Thyroid gland (tissue), 4 donors: Measurements from ENCODE around the gene PCDHGC3. TPM values are rescaled to one million over a fixed set of nuclear protein-coding genes. Genes with fewer than 3 reads are reported as not detected.
A peak's percentile ranks its signal among the peaks of the same experiment; 100 is the strongest.

Source experiments
- DNase-seq, 2 donors: peaks; one replicate each; pipeline ENCODE4 v3.0.0-alpha.2; 2019
- H3K27ac ChIP-seq, 3 donors: fragments of 200-600 bp; sonication (generic); 1 replicate in 2 of 3; 2 replicates in 1 of 3; pipeline ENCODE4 v1.5.1; 2016 to 2019; ENCODE audit warnings: mild to moderate bottlenecking in 1 of 3, moderate library complexity in 1 of 3
- H3K27me3 ChIP-seq: fragments of 200-600 bp; sonication (generic); one replicate; pipeline ENCODE4 v1.5.1; 2019
- H3K36me3 ChIP-seq, 2 donors: fragments of 200-600 bp; sonication (generic); one replicate each; pipeline ENCODE4 v1.5.1; 2016 to 2019
- H3K4me1 ChIP-seq, 2 donors: fragments of 200-600 bp; sonication (generic); one replicate each; pipeline ENCODE4 v1.5.1; 2017 to 2019
- H3K4me3 ChIP-seq, 3 donors: fragments of 200-600 bp; sonication (generic); replicated peaks in 1 of 3; 1 replicate in 2 of 3; 2 replicates in 1 of 3; pipeline ENCODE4 v1.5.1; 2016; ENCODE audit warnings: mild to moderate bottlenecking in 1 of 3
- H3K9me3 ChIP-seq: fragments of 200-600 bp; sonication (generic); one replicate; pipeline ENCODE4 v1.5.1; 2017
- POLR2A ChIP-seq, 2 donors: fragments of 450-650 bp; IDR thresholded peaks; one replicate each; pipeline ENCODE4 v1.6.1; 2017; ENCODE audit warnings: antibody characterized with exemption in 2 of 2, mild to moderate bottlenecking in 2 of 2, moderate library complexity in 1 of 2
- WGBS, 2 donors: methylation state at CpG; one replicate each; pipeline ENCODE4 v1.1.5; 2017; 5-methylcytosine and 5-hydroxymethylcytosine counted together
- intact Hi-C: fragments of 100-400 bp; cut with DNase I; formaldehyde crosslinking; loops from one replicate; pipeline ENCODE4 v1.15.1; 2023
- total RNA-seq, 4 donors: library from RNA; depleted of rRNA; stranded (reverse); fragments of >200 nt; gene quantifications; one replicate each; pipeline ENCODE4 v1.2.3, GENCODE V29; 2016
- TF ChIP-seq, protein P1 (sequence below), 6 experiments: fragments of 200-600 bp in 3 of 6; fragments of 450-650 bp in 3 of 6; sonication (generic) in 3 of 6; IDR thresholded peaks; one replicate each; pipeline ENCODE4 v1.5.1; 2016 to 2019; ENCODE audit warnings: antibody characterized with exemption in 6 of 6, mild to moderate bottlenecking in 2 of 6, inconsistent platforms in 1 of 6, moderate library complexity in 1 of 6

Gene PCDHGC3
- total RNA-seq, 4 donors from 2014 or later = 24.7 to 31.5 (median 27.6) TPM

DNA sequence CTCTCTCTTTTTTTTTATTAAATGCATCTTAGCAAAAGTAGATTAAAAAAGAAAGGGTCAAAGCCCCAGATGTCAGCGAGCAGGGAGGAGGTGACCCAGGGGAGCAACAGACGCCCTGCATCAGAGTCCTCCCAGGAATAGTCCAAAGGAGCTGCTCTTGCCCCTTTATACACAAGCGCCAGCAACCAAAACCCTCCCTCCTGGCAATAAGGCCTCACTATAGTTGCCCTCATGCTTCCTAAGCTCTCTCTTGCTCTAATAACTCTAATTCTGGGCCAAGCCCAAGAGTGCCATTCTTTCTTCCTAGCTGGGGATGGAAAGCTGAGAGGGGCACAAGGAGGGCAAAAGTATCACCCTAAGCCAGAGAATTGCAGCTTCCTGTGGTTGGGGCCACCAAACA, 39.4 kb downstream of the PCDHGC3 start:
- 82 to 90% methylated on average over 3 of the region's 3 CpGs for WGBS, 2 donors
- H3K36me3 ChIP-seq = peaks cover 9 to 13% of the 10 kb centered on the region in 2 donors
- no peak overlapping the region for H3K4me3 ChIP-seq
- no peak for DNase-seq
- no peaks in the 10 kb centered on the region for H3K9me3 ChIP-seq
- H3K27me3 ChIP-seq = no peaks in the 10 kb centered on the region
- intact Hi-C loops = loop anchor here (5.0 kb wide), 1 partner anchor 38 kb away; the partner anchor contains the start of gene PCDHGC3
- H3K4me1 ChIP-seq = peaks cover 14 to 37% of the 10 kb centered on the region in 2 donors
- H3K27ac ChIP-seq = no peak overlapping the region
- TF ChIP-seq, protein P1, sequence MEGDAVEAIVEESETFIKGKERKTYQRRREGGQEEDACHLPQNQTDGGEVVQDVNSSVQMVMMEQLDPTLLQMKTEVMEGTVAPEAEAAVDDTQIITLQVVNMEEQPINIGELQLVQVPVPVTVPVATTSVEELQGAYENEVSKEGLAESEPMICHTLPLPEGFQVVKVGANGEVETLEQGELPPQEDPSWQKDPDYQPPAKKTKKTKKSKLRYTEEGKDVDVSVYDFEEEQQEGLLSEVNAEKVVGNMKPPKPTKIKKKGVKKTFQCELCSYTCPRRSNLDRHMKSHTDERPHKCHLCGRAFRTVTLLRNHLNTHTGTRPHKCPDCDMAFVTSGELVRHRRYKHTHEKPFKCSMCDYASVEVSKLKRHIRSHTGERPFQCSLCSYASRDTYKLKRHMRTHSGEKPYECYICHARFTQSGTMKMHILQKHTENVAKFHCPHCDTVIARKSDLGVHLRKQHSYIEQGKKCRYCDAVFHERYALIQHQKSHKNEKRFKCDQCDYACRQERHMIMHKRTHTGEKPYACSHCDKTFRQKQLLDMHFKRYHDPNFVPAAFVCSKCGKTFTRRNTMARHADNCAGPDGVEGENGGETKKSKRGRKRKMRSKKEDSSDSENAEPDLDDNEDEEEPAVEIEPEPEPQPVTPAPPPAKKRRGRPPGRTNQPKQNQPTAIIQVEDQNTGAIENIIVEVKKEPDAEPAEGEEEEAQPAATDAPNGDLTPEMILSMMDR (IDR thresholded peaks at IDR 0.05) = no peak
- no peak for TF ChIP-seq POLR2A (IDR thresholded peaks at IDR 0.05)

DNA sequence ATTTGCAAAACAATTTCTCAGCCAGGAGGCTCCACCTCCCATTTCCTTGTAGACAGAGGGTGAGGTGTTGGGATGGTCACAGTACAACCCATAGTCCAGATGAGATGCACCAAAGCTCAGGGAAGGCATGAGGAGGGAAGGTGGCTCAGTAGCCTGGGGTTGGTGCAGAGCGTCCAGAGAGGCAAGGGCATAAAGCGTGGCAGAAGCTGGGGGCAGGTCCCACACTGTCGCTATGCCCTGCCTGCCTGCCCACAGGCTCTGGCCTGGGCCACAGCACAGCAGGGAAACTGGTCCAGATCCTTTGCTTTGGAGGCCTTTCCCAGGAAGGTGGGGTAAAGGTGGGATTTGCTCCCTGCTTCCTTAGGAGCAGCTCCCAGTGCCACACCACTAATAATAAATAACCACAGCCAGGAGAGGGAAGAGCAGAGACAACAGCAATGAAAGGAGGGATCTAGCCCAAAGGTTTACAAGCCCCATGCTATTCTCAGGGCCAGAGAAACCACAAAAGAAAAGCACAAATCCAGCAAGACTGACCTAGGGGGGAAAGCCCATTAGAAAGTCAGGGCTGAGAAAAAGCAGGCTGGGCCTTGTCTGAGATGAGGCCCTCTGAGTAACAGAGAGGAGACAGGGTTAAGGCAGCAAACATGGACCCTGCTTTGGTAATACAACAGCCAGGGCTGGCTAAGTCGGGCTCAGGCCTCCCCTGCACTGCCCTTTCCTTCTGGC, 40.3 kb downstream of the PCDHGC3 start:
- no peak for DNase-seq
- Histone ChIP-seq H3K27ac (peak overlapping the region in 1 of 3 donors; percentile 25), H3K4me1 (peaks cover 14 to 41% of the 10 kb centered on the region in 2 donors), H3K4me3 (no peak overlapping the region), H3K9me3 (no peaks in the 10 kb centered on the region), H3K36me3 (peaks cover 9 to 13% of the 10 kb centered on the region in 2 donors), H3K27me3 (no peaks in the 10 kb centered on the region)
- WGBS, 2 donors = 85 to 100% methylated on average over 3 to 4 of the region's 4 CpGs
- TF ChIP-seq, protein P1 (IDR thresholded peaks at IDR 0.05) = no peak
- intact Hi-C loops = loop anchor here (5.0 kb wide), 1 partner anchor 39 kb away; the partner anchor contains the start of gene PCDHGC3

DNA sequence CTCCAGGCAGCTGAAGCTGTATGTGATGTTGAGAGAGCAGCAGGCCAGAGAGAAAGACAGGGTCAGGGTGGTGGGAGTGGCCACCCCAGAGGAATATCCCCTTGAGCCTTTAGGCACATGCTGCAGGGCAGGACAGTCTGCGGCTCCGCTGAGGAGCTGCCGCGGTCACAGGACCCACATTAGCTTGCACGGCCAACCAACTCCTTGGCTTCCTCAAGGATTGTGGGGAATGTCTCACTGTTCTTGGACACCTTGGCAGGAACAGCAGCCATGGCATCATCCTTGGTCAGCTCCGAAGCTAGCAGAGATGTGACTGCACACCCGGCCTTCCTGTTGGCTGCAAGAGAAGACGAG, 40.9 kb downstream of the PCDHGC3 start:
- H3K27ac ChIP-seq = peak overlapping the region in 1 of 3 donors; percentile 25
- DNase-seq = no peak
- no peaks in the 10 kb centered on the region for H3K27me3 ChIP-seq
- no peak overlapping the region for H3K4me3 ChIP-seq
- intact Hi-C loops = loop anchor here (5.0 kb wide), 1 partner anchor 39 kb away; the partner anchor contains the start of gene PCDHGC3
- no peak for TF ChIP-seq POLR2A (IDR thresholded peaks at IDR 0.05)
- TF ChIP-seq, protein P1 (IDR thresholded peaks at IDR 0.05) = no peak
- 83 to 88% methylated on average over 7 to 8 of the region's 8 CpGs for WGBS, 2 donors
- peaks cover 14 to 45% of the 10 kb centered on the region in 2 donors for H3K4me1 ChIP-seq
- H3K36me3 ChIP-seq = peaks cover 8 to 9% of the 10 kb centered on the region in 2 donors
- H3K9me3 ChIP-seq = no peaks in the 10 kb centered on the region

DNA sequence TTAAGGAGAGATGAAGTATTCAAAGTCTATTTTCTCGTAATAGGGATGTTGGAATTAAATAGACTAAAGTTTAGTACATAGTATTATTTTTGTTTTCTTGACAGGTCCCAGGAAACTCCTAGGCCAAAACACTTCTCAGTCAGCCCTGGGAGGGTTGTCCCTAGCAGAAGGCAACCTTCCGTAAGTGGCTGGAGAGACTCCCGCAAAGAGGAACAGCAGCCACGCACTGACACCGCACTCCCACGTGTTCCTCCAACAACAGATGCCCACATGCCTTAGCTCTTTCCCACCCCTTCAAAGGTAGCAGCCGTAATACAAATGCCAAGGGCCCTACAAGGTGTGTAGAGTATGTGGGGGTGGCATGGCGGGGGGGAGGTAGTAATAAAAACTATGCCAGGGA, 41.5 kb downstream of the PCDHGC3 start:
- Histone ChIP-seq H3K4me3 (no peak overlapping the region), H3K27ac (no peak overlapping the region), H3K9me3 (no peaks in the 10 kb centered on the region), H3K27me3 (no peaks in the 10 kb centered on the region), H3K4me1 (peaks cover 14 to 46% of the 10 kb centered on the region in 2 donors), H3K36me3 (peaks cover 8 to 9% of the 10 kb centered on the region in 2 donors)
- TF ChIP-seq, protein P1 (IDR thresholded peaks at IDR 0.05) = no peak
- TF ChIP-seq POLR2A (IDR thresholded peaks at IDR 0.05) = no peak
- intact Hi-C loops = loop anchor here (5.0 kb wide), 1 partner anchor 40 kb away; the partner anchor contains the start of gene PCDHGC3
- WGBS, 2 donors = 92 to 93% methylated on average over 8 of the region's 8 CpGs
- DNase-seq = no peak
